GM21717 (cell line): Measurements from ENCODE around the gene SETD7.

Experiments
- ATAC-seq: cut with Tn5 transposase; IDR thresholded peaks from one replicate; pipeline ENCODE4 v1.9.1; 2021; ENCODE audit warnings: mild to moderate bottlenecking, moderate library complexity; ENCODE audit not compliant: unreplicated experiment

The SETD7 gene

DNA sequence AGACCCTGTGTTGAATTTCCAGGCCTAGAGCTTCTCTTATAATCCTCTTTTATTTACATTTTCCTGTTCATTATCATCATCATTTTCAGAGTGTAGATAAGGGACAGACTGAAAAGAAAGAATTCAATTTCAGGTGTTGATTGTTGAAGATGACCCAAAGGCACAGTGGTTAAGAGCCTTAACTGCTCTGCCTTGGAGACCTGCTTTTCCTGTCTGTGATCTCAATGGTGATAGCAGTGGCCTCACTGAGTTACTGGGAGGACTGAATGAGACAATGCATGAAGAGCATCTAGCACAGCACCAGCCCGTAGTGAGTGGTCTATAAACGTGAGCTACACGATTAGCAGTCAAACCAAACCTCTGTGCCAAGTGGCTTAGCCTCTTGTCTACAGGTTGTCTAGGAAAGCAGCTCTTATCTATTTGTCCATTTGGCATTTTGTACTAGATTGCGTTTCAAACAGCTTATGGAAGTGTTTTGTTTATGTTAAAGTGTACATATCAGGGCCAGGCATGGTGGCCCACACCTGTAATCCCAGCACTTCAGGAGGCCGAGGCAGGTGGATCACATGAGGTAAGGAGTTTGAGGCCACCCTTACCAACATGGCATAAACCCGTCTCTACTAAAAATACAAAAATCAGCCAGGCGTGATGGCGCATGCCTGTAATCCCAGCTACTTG is 41.5 kb downstream of the SETD7 start:
- ATAC-seq: no peak

DNA sequence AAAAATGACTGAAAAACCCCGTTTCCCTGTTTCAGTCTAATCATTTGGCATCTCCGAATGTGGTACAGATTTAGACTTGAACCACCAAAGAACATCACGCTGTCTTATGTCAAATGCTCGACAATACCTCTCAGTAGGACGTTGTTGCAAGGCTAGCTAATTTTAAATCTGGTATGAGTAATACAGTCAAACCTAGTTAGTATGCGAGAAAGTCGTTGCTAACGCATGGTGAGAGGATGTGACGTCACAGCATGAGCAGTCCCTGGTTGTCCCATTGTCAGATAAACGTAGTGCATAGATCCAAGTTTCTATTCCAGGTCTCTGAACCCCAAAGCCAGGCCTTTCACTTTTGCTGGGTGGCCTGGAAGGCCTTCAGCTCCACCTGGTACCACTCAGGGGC is 44.7 kb downstream of the SETD7 start:
- no peak for ATAC-seq

DNA sequence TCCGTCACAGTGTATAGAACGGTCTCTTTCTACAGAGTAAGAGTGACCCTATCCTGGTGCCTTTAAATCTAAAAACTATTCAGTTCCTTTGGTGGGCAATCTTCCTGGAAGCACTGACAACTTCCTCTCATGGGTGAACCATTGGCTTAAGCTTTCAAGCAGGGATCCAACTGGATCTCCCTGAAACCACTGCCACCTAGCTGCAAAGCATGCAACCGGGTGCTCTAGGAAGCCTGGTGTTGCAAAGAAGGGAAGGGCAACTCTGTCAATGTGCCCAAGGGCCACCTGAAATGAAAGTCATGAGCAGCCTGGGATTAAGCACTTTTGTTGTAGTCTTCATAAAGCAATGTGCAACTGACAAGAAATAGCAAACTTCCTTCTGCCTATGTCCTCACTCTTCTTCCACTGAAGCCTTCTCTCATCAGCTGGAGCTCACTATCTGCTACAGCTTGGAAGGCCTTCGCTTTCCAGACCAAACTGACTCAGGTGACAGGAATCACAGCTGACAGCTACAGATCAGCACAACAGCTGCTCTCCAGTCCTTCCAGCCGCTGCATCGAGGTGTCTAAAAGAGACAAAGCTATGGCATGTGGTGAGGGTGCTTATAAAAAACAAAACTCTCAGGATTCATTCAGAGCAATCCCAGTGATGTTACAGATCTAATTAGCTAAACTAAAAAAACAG is 46.1 kb downstream of the SETD7 start:
- no peak for ATAC-seq

DNA sequence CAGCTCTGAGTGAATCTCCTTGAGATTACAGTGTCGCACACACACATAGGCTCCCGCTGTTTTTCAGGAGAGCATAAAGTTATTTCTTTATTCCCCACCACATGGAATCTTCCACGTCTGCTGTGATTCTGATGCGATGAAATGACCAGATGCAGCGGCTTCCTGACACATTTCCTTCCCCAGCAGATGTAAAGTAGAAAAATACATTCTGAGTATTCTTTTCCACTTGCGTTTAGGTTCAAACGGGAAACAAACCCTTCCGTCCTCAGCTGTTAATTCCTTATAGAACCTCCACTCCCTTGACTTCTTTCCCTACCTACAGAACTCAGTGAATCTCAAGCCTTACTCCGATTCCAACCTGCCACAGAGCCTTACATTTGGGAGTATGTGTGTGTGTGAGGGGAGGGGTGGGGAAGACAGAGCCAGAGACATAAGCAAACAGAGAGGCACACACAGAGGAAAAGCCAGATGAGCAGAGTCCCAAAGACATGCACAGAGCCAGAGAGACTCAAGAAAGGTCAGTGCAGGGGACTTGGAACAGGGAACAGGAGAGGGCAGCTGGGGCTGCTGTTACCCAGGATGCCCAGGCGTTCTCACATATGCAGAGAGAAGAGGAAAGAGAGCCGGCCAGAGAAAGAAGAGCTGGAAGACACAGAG is 47.3 kb downstream of the SETD7 start:
- no peak for ATAC-seq

DNA sequence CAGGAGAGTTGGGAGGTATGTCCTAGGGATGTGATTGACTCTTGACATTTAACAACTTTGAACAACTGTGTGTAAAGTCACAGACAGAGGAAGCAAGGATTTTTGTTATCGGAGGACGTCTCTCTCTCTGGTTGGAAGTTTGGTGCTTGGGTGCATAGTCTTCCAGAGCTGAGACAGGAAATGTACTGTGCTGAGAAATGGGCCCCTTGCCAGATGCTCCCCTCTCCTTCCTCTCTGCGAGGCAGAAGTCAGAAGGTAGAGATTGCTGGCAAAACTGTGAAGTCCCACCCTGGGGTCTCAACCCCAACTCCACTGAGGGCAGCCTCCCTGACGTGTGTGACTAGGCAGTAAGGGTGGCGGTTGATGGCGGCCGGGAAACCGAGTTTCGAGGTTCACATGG is 49.2 kb downstream of the SETD7 start:
- no peak for ATAC-seq

DNA sequence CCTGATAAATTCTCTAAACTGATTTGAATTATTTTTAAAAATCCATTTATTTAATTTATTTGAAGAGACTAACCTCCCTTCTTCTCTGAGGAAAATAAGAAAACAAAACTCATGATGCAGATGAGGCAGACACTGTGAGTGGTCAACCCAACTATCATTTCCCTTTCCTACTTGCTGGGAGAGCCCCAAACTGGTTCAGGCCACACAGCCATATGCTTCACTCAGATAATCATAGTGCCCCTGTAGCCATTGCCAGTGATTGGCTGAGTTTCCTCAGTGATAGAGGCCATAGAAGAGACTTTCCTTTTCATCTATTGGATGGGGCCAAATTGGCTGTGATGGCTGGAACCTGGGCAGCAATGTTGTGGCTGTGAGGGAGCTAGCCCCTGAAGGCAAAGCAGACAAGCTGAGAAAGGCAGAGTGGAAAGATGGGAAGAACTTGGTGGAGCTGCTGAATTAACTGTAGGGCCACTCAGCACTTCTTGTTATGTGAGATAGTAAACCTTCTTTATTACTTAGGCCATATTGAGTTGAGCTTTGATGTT is 52.3 kb downstream of the SETD7 start:
- no peak for ATAC-seq

DNA sequence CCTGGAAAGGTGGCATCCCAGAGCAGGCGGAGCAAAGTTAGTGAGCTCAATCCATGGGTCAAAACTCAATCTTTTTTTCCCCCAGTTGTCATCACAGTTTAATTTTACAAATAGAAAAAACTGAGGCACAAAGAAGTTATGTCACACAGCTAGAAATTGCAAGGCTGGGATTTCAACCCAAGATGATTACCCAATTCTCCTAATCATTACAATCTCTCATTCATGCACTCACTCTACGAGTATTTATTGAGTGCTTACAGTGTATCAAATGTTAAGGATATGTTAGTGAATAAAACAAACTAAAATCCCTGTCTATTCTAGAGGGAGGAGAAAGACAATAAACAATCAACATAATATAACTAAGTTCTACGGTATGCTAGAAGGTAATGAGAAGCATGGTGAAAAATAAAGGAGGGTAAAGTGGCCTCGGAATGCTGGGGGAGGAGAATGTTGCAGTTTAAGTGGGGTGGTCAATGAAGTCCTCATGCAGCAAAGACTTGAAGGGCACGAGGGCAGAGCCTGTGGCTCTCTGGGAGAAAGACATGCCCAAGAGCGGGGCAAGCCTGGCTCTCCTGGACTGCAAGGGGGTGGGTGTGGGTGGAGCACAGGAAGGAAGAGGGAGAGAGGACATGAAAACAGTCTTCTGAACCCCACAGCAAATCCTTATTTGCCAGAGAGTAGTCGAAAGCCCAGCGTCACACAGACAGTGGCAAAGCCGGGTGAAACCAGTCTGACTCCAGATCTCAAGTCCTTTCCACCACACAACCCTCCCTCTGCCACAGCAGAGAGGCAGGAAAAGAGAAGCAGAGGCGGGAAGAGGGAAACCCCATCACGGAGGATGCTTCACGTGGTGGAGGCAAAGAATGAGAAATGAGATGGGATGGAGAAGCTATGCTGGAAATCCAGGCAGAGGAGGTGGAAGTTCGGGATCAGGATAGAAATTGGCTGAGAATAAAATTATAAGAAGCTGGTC is 53.8 kb downstream of the SETD7 start:
- ATAC-seq: no peak

DNA sequence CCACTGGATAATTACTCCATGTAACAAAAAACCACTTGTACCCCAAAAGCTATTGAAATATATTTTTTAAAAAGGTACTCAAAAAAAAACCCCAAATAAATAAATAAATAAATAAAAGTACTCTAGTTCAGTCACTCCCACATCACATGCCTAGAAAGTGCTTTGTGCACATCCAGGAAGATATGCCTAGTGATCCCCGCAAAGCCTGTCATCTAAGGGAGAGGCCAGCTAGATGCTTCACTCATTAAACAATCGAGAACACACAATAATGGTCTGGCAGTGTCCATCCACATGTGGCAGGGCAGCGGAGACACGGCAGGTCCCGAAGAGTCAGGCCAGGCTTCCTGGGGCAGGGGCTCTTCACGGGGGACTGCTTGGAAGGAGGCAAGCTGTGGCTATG is 54.5 kb downstream of the SETD7 start:
- ATAC-seq: no peak

DNA sequence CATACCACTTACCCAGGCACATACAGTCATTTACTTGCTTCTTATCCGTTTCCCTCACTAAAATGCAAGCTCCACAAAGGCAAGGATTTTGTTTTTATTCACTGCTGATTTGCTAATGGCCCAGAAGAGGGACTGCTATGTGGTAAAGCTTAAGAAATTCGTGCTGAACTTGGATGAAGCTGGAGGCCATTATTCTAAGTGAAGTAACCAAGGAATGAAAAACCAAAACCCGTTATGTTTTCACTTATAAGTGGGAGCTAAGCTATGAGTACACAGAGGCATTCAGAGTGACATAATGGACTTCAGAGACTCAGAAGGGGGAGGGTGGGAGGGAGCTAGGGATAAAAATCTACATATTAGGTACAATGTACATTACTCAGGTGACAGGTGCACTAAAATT is 54.9 kb downstream of the SETD7 start:
- ATAC-seq: no peak

DNA sequence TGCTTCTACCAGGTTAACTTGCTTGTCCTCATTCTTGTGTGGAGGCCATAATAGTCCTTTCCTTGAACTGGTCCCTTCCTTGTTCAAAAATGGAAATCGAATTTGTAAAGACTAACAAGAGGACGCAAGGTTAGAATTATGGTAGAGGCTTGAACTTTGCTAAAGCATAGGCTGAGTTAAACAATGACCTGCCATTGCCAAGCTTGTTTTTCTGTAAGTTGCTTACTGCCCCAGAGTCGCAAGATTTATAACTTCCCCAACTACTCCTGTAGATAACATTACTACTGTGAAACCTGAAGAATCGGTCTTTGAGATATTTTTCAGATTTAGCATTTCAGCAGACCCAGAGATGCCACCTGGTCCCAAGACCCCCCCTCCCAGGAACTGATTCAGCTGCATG is 56.8 kb downstream of the SETD7 start:
- ATAC-seq: no peak

DNA sequence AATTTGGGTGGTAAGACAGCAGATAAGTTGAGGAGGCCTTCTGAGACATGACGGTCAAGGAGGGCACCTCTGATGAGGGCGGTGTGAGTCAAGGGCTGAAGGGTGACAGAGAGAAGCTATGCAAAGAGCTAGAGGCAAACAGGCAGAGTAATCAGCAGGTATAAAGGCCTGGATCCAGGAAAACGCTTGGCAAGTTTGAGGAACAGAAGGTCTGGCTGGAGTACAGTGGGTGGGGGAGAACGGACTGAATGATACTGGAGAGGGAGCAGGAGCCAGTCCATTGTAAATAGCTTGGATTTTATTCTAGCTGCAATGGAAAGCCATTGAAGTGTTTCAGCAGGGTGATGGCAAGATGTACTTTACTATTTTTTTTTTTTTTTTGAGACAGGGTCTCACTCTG is 62.8 kb downstream of the SETD7 start:
- no peak for ATAC-seq

DNA sequence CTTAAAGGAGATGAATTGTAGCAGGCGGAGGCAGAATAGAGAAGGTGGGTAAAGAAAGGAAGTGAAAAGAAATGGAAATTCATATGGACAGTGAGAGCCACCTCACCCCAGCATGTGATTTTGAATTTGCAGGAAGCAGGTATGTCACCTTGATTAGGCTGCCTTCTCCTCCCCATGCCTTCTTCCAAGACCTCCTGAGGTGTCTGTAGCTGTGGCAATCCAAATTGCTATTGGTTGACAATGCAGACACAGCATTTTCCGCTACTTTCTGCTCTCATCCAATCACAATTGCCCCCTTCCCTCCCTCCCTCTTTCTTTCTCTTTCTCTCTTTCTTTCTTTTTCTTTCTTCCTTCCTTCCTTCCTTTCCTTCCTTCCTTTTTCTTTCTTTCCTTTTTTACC is 63.6 kb downstream of the SETD7 start:
- no peak for ATAC-seq

DNA sequence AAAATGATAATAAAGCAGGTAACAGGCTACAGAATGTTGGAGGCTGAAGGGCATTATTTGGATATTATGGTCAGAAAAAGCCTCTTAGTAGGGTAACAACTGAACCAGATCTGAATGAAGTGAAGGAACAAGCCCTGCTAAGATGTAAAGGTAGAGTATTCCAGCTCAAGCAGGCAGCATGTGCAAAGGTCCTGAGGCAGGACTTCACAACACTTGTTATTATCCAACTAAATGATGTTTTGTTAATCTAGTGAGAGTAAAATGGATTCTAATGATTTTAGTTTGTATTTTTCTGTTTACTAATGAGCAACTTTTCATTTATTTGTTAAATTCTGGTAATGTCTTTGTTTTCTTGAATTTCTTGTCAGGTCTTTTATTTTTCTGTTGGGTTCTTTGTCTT is 66.4 kb downstream of the SETD7 start:
- ATAC-seq: no peak

DNA sequence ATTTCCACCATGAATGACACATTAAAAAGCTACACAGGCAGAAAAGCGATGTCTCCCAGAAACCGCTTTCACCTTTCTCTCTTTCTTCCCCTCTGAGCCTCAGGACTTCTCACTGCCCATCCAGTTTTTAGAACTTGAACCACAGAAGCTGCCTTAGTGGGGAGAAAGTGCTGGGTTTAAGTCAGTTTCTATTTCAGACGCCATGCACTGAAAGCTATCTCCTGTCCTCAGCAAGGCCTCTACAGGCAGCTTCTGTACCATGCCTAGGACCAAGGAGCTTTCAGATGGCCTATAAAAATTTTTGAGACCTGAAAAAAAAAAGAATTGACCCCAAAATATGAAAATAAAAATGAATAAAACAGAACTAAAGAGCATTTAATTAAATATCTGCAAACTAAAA is 67.6 kb downstream of the SETD7 start:
- ATAC-seq: no peak

DNA sequence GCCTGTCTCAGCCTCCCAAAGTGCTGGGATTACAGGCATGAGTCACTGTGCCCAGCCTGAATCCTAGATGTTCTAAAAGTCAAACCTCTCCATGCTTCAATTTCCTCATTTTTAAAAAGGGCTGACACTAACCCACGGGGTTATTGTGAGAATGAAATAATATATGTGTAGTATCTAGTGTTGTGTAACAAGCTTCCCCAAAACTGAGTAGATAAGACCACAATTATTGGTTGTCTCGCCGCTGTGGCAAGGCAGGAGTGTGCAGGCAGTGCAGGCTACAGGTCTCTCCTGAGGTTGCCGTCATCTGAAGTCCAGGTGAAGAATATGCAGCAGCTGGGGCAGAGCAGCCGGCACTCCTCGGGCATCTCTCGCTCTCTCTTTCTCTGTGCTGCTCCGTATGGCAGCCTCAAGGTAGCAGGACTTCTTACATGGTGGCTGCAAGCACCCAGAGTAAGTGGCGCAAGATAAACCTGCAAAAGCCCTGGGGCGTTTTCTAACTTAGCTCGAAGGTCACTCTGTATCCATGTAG is 71.2 kb downstream of the SETD7 start:
- no peak for ATAC-seq

DNA sequence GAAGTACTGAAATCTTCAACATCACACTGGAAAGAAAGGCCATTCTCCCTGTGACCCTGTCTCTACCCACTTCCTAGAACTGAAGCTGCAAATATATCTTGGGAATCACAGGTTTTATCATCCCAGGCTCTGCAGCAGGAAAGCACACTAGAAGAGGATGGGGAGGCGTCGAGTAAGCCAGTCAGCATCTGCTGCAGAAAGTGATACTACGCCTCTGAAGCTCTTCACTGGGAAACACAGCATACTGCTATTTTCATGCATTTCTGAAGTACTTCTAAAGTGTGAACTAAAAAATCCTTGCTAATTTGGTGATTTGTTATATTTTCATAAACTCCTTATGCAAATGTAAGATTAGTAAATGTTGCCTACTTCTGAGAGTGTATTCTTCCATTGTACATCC is 73.0 kb downstream of the SETD7 start:
- ATAC-seq: no peak

DNA sequence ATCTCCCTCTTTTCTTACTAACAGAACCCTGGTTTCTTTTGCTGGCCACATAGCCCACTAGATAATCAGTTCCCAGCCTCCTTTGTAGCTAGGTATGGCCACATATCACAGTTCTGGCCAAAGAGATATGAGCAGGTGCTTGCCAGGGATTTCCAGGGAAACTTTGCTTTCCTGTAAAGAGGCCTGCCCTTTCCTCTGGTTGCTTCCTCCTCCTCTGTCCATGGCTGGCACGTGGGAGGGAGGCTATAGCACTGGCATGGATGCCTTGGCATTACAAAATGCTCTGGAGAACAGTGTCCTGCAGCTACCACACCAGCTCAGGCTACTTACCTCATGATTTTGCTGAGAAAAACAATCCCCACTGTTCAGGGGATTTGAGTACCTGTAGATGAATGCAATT is 74.6 kb downstream of the SETD7 start:
- no peak for ATAC-seq

DNA sequence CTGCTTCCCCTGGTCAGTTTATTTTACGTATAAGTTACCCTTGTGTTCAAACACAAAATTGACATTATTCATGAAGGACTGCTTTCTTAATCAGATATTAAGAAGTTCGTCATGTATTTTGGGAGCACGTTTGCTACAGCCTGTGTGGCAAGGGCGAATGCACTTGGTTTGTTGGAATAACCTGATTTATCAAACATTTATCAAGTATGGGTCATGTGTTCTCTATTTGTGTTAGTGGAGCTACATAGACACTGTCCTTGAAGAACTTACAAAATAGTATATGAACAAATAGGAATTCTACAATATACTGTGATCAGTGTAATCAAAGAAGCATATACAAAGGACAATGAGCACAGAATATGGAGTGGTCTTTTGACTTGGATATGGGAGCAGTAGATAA is 79.7 kb downstream of the SETD7 start:
- ATAC-seq: no peak

DNA sequence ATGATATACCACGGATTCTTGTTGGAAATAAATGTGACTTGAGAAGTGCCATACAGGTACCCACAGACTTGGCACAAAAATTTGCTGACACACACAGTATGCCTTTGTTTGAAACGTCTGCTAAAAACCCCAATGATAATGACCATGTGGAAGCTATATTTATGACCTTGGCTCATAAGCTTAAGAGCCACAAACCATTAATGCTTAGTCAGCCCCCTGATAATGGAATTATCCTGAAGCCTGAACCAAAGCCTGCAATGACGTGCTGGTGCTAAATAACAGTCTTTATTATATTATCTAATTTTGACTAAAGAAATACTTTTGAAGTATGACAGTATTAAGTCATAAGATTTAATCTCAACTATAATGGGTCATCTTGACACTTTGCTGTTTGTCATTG is 83.2 kb downstream of the SETD7 start:
- ATAC-seq: no peak

DNA sequence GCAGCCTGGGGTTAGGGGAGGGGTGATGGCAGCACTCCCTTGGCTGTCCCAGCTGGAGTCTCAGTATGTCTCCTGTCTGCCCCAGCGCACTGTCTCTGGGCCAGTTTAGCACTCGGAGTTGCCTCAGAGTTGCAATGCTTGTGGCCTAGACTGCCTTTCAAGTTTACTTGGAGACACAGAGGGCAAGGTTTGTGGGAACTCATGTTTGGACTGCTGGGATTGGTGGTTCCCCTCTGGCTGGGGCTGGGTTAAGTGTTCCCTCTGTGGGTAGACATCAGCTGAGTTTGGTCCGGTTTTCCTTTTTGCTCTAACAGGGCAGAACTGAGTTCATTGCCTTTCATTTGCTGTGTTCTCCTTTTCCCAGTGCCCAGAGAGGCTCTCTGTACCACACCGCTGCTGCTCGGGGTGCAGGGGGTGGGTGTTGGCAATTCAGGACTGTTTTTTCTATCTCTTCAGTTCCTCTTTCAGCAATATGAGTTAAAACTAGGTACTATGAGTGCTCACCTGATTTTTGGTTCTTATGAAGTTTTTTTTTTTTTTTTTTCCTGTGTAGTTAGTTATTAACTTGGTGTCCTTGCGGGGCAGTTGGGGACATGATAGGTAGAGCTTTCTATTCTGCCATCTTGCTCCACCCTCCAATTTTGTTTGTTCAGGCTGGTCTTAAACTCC is 84.9 kb downstream of the SETD7 start:
- no peak for ATAC-seq
